Stomach (tissue), 4 donors: ENCODE results near the gene CLASP2.

Experiments used
- CTCF ChIP-seq, 7 experiments: fragments of 450-650 bp in 4 of 7; fragments of 200-600 bp in 3 of 7; sonication (generic) in 3 of 7; IDR thresholded peaks; one replicate each; pipeline ENCODE4 v1.5.1; 2016 to 2019; ENCODE audit warnings: antibody characterized with exemption in 7 of 7, control low read depth in 2 of 7, mild to moderate bottlenecking in 1 of 7
- POLR2AphosphoS5 ChIP-seq, 3 donors: sonication (generic); formaldehyde crosslinking; IDR thresholded peaks; one replicate each; pipeline ENCODE4 v1.6.1; 2016; ENCODE audit warnings: antibody characterized with exemption in 3 of 3

DNA sequence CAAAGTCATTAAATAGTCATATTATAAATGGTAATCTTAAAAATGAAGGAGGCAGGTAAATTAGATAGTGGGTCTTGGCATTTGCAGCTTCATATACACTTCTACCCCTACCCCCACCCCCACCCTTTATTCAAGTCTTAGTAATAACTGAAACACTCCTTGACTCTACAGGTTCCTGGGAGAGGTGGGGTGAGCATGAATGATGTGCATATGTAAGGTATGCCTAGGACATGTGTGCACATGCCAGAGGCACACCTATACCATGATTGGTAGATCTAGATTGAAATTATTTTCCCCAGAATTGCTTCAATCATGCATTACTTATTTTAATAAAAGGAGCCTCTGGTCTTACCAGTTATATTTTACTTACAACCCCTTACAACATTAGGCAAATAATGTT lies 40.2 kb upstream of the CLASP2 start:
- no peak for TF ChIP-seq CTCF (IDR thresholded peaks at IDR 0.05)
- TF ChIP-seq POLR2AphosphoS5 (IDR thresholded peaks at IDR 0.05): no peak
